GM18508 (cell line): ENCODE measurements around the gene KRCC1.
A peak's percentile ranks its signal among the peaks of the same experiment; 100 is the strongest.
"Not testable (repeated sequence)": the region's sequence is repeated elsewhere in the genome, so short reads cannot be mapped to it uniquely, and the experiment has no call there.

Source experiments
- ATAC-seq: cut with Tn5 transposase; IDR thresholded peaks from one replicate; pipeline ENCODE4 v1.9.1; 2021; ENCODE audit warnings: moderate number of reproducible peaks; ENCODE audit not compliant: insufficient read depth, unreplicated experiment

The KRCC1 gene

GRCh38 chr2:88048541-88048940, 7.0 kb downstream of the KRCC1 start:
- ATAC-seq: no peak

DNA sequence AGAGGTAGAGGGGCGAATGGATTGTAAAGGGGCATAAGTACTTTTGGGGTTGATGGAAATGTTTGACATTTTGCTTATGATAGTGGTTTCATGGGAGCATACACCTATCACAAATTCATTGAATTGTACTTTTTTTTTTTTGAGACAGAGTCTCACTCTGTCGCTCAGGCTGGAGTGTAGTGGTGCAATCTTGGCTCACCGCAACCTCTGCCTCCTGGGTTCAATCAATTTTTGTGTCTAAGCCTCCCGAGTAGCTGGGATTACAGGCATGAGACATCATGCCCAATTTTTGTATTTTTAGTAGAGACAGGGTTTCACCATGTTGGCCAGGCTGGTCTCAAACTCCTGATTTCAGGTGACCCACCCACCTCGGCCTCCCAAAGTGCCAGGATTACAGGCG, 10.0 kb downstream of the KRCC1 start:
- not testable (repeated sequence) for ATAC-seq

DNA sequence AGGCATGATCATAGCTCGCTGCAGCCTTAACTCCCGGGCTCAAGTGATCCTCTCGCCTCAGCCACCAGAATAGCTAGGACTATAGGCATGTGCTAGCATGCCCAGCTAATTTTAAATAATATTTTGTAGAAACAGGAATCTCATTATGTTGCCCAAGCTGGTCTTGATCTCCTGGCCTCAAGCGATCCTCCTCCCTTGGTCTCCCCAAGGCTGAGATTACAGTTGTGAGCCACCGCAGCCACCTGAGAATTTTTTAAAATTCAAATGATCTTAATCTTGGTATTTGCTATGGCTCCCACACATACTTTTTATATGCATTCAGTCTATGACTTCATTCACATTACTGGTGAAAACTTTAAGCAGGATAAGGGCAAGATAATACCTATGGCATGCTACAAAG, 13.1 kb downstream of the KRCC1 start:
- ATAC-seq: no peak

GRCh38 chr2:88038263-88039105, 17.1 kb downstream of the KRCC1 start:
- no peak for ATAC-seq

DNA sequence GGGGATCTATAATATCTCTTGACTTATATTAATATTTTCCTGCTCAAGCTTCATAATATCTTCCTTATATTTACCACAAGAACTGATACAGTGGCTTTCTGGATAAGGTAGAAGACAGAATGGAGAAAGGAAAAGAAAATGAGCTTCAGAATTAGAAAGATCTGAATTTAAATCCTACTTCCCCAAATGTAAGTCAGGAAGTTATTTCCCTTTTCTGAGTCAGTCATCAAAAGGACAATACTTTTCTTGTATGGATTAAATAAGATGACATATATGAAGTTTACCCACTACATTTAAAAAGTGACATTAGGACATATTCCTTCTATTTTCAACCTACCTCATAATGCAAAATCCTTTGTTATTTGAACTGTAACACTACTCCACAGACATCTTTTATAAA, 19.0 kb downstream of the KRCC1 start:
- ATAC-seq: no peak

GRCh38 chr2:88036182-88036581, 19.4 kb downstream of the KRCC1 start:
- no peak for ATAC-seq

DNA sequence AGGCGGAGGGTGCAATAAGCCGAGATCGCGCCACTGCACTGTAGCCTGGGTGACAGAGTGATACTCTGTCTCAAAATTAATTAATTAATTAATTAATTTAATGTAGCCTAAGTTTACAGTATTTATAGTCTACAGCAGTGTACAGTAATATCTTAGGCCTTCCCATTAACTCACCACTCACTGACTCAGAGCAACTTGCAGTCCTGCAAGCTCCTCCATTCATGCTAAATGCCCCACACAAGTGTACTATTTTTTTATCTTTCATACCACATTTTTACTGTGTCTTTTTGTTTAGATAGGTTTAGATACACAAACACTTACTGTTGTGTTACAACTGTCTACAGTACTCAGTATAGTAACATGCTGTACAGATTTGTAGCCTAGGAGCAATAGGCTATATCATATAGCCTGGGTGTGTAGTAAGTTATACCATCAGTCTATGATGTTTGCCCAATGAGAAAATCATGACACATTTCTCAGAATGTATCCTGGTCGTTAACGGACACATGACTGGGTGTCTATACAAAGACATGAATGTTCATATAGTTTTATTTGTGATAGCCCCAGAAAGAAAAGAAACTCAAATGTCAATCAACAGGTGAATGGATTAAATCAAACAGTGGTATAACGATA, 23.4 kb downstream of the KRCC1 start:
- ATAC-seq: no peak

DNA sequence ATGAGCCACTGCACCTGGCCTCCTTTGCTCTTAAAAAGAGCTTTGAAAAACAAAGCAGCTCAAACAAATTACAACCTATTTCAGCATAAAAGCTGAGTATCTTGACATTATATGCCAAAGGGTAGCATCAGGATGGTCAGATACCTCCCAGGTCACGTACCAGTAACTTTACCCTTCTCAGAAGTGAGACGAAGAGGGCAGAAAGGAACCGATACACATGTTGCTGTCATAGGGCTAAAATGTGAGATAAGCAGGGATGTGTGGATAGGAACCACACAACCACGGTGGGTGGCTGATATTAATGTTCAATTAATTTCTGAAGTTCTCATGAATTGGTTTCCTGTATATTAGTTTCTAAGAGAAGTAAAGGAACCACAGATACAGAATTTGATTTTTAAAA, 26.7 kb downstream of the KRCC1 start:
- ATAC-seq: no peak

DNA sequence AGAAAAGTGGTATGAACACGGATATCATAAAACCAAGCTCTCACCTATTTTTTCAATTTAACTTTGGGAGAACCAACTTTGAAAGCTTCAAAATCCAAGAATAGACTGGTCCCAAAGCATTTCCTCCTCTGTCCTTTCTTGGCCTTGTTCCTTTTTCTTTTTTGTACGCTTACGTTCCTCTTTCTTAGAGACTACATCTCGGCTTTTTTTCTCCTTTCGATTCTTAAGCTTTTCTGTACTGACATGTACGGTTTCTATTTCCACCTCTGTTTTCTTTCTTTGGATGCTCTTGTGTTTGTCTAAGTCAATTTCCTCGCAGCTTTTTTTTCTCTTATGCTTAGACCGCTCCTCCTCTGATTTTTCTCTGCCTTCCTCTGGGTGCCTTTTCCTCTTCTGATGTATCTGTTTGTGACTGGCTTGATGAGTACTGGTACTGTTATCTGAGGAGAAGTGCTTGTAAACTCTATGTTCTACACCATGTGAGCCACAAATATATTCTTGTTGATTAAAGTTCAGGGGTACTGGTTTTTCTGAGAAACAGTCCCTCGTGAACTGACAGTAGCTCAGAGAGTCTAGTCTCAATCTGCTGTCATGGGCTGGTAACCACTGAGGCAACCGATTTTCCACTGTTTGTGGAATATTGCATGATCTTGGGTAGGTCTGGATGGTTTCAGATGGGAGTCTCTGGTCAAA, 27.7 kb downstream of the KRCC1 start:
- ATAC-seq: no peak

- ATAC-seq: no peak
These were observed 31.1 kb downstream of the KRCC1 start for GRCh38 chr2:88024509-88024908.

DNA sequence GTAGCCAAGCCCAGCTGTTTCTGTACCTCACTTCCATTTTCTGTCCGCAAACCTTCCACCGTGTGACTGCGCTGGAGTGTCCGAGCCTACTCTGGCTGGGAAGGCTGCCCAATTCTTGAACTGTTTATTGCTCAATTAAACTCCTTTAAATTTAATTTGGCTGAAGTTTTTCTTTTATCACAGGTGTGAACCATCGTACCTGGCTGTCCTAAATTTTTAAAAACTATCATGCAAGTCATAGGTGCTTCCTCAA, 33.0 kb downstream of the KRCC1 start:
- no peak for ATAC-seq

DNA sequence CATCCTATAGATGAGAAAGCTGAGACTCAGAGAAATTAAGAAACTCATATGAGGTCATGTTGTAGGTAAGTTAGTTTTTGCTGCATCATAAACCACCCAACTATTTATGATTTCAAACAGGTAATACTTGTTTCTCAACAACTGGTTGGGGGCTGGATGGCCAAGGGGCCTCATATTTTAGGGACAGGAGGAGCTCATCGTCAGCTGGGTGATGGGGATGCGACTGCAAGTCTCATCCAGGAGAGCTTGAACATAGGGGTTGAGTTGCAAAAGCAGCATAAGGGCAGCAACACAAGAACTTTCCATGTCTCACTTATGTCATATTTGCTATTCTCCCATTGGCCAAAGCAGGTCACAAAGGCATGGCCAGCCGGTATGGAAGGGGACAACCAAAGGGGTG, 35.6 kb downstream of the KRCC1 start:
- ATAC-seq: no peak

DNA sequence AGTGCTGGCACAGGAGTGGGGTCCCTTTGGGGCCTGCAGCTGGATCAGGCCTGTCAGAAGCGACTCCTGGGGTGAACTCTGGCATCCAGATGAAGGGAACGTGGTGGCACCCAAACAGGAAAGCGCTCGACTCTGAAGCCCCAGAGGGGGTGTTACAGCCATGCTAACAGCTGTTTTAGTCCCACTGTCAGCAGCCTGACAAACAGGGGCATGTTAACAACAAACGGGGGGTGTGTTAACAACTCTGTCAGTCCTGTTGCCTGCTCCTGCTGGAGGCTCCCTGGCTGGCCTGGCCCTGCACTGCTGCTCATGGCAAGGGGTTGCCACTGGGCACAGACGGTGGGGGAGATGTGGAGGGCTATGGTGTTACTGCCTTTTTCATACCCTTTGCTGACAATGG, 36.7 kb downstream of the KRCC1 start:
- ATAC-seq: no peak

DNA sequence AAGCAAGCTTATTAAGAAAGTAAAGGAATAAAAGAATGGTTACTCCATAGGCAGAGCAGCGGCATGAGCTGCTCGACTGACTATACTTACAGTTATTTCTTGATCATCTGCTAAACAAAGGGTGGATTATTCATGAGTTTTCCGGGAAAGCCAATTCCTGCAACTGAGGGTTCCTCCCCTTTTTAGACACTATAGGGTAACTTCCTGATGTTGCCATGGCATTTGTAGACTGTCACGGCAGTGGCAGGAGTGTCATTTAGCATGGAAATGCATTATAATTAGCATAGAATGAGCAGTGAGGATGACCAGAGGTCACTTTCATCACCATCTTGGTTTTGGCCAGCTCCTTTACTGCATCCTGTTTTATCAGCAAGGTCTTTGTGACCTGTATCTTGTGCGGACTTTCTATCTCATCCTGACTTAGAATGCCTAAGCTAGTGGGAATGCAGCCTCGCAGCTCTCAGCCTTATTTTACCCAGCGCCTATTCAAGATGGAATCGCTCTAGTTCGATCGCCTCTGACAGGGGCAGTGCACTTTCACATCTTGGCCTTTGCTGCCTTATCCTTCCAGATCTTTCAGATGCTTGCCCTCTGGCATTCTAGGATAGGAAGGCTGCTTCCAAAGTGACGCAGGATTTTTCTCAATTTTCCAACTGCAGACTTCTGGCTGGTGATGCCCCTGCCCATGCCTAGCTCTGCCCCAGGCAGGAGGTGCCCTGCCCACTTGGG, 37.3 kb downstream of the KRCC1 start:
- not testable (repeated sequence) for ATAC-seq

DNA sequence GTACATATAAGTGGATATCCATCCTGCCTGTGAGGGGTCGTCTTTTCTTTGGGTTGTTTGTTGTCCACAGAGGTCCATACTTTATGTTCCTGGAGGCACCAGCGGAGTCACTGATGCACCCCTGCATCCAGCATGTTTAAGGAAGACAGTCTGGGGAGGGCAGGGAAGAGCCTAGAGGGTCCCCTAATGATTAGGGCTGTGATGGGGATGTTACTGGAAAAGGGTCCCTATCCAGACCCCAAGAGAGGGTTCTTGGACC, 37.9 kb downstream of the KRCC1 start:
- ATAC-seq: not testable (repeated sequence)

DNA sequence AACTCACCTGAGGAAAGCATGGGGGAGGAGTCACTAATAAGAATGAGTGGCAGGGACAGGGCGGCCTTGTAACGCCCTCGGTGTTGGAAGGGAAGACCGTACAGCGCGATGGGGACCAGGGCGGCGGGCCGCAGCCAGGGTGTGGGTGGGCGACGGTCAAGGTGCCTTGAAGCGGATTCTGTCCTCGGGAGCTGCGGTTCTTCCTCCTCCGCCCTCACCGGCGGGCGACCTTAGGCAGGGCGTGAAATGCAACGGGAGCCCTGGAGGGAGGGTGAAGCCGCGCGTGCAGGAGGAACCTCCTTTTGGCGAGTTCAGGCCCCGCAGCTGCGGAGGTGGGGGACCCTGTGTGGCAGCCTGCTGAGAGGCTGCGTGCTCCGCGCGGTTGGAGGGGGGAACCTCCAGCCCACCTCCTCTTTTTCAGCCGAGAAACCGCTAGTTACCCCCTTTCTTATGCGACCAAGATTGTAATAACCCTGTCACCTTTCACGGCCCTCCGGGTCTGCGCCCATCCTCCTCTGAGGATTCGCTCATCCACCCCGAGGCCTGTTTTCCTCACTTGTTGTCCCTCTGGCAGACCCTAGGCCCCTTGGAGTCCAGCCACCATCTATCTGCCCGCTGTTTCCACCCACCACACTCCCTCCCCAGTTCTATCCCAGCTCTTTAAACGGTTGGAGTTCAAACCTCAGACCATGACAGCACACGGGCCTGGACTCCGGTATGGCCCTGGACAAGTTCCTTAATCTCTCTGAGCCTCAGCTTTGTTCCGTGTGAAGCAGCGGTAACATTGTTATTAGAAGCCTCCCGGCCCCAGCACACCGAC, 38.4 kb downstream of the KRCC1 start:
- ATAC-seq: peak; percentile 43

DNA sequence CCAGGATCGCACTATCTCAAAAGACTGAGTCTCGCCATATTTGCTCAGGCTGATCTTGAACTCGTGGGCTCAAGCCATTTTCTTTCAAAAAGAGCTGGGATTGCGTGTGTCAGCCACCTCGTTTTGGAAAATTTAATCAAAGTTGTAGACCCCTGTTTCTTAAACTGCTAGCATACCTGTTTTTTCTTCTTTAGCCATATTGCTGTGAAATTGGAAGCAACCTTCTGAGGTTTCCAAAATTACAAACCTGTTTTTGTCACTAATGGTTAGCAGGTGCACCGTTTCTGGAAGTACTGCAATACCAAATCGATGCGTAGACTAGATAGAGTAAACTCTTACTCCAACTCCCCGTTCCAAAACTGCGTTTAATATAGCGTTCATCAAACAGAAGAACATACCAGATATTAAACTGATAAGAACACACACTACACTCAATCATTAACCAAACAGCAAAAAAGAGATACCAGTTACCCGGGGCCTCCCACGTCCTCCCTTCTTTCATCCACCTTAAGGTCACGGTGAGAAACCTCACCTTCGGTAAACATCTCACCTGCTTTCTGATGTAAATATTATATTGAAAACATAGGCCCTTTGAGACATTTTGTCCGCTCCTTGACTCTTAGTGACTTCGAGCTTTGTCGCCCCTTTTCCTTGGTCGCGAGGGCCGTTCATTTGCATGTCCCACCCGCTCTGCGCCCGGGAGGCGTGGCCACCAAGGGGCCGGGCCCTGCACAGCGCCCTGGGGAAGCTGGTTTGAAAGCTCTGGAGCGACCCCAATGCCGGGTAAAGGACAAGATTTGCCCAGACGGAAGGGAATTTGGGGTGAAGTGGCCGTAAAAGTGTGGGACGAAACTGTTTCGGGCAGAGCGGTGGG, 39.3 kb downstream of the KRCC1 start, which contains the start of gene RNU2-63P:
Gene RNU2-63P (minus strand): TSS at position 462 of the 874 bp plus-strand sequence.
- peak; percentile 73 for ATAC-seq

DNA sequence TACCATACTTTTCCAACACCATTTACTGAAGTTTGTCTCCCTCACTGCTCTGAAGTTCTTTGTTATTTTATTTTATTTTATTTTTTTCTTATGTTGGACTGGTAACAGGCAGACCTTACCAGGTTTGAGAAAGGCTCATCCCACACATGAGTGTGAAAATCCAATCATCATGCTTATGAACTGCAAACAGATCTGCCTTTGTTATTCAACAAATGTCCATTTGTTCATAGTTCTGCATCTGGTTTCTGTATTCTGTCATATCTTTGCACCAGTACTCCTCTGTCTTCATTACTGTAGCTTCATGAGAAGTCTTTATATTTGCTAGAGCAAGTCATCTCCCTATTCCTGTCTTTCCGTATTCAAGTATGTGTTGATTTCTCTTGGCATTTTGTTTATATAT, 44.6 kb downstream of the KRCC1 start:
- ATAC-seq: no peak

GRCh38 chr2:88010136-88010535, 45.4 kb downstream of the KRCC1 start:
- ATAC-seq: no peak
